GM18873 (cell line): ENCODE measurements around the gene MBLAC1.

Experiments used
- ATAC-seq: cut with Tn5 transposase; IDR thresholded peaks from one replicate; pipeline ENCODE4 v1.9.1; 2021; ENCODE audit warnings: mild to moderate bottlenecking, moderate library complexity, moderate number of reproducible peaks; ENCODE audit not compliant: unreplicated experiment, low FRiP score

MBLAC1 gene

GRCh38 chr7:100095289-100095688 lies 31.5 kb upstream of the MBLAC1 start:
- ATAC-seq: no peak

- ATAC-seq: no peak
Observed at GRCh38 chr7:100095704-100096103, 31.1 kb upstream of the MBLAC1 start.

- no peak for ATAC-seq
Observed at GRCh38 chr7:100098913-100099312, 27.9 kb upstream of the MBLAC1 start.

DNA sequence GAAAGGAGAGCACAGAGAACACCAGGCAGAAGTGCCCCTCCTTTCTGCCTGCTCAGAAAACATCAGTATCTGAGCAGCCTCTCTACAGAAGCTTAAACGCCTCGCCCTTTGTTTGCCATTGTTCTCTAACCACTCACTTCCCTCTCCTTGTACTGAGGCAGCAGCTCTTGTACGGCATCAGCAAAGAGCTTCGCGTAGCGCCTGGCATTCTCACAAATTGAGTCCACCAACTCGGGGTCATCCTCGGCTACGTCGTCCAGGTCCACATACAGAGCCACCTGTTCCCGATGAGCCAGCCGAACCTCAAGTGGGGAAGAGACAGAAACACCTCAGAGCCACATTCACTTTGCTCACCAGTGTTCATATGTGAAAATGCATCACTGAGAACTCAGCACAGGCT lies 27.3 kb upstream of the MBLAC1 start:
- ATAC-seq: no peak

DNA sequence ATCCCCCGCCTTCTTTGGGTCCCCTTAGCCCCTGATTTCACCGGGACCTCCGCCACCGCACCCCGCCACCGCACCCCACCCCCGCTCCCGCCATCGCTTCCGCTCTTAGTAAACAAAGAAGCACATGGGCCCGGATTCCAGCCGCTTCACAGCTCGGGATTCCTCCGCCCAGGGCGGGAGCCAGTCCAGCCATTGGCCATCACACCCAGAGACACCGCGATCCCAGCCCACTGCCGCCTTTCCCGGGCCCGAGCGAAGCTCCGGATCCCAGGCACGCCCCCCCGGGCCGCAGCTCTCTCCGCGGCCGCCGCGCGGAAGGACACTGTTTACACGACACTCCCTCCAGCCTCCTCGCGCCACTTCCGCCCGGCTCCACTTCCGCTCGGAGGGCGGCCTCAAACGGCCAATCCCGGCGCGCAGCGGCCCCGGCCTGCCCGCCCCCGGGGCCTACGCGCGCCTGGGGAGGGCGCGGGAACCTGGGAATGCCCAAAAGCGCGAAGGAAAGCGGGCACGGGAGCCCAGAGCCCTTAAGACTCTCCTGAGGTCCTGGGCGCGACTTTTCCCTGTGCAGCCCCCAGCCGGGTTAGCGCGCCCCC lies 26.2 kb upstream of the MBLAC1 start:
- peak; percentile 52 for ATAC-seq

GRCh38 chr7:100101016-100101862 lies 25.5 kb upstream of the MBLAC1 start, which contains the start of the genes AP4M1 and MCM7:
Gene AP4M1, plus strand, starts transcription at chr7:100101643. Its CDS starts 72 bp downstream, at chr7:100101715.
Gene MCM7, minus strand, starts transcription at chr7:100101397. Its CDS starts 103 bp downstream, at chr7:100101294.
- ATAC-seq: peak; percentile 83

GRCh38 chr7:100102950-100103840 lies 23.6 kb upstream of the MBLAC1 start:
- ATAC-seq: no peak

DNA sequence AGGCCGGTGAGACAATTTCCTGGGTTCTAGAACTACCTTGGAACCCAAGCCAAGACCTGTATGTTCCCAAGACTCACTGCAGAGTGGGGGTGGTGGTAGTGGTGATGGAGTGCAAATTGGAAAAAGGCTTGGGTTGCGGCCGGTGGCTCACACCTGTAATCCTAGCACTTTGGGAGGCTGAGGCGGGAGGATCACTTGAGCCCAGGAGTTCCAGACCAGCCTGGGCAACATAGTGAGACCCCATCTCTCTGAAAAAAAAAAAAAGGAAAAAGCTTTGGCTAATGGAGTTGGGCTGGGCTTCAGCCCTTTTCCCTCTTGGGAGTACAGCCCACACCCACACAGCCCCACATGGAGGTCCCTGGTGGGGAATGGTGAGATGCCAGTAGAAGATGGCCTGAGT lies 21.2 kb upstream of the MBLAC1 start:
- ATAC-seq: no peak

- ATAC-seq: no peak
Observed at GRCh38 chr7:100106633-100107032, 20.1 kb upstream of the MBLAC1 start.

GRCh38 chr7:100107125-100107737 lies 19.5 kb upstream of the MBLAC1 start:
- no peak for ATAC-seq

DNA sequence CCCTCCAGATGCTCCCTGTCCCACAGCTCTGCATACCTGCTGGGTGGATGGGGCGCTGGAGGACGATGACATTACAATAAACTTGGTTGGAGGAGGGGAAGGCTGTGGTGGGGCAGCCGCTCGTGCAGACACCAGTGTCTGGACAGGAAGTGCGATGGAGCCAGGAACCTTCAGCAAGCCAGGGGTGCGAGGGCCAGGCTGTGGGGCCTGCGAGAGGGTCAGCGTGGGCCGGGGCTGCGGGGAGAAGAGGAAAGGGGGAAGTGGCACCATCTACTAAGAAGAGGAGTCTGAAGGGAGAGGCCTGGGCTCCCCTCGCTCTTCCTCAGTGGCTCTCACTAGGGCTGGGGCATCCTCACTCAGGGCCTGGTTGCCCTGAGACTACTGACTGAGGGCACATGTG lies 18.9 kb upstream of the MBLAC1 start:
- no peak for ATAC-seq

DNA sequence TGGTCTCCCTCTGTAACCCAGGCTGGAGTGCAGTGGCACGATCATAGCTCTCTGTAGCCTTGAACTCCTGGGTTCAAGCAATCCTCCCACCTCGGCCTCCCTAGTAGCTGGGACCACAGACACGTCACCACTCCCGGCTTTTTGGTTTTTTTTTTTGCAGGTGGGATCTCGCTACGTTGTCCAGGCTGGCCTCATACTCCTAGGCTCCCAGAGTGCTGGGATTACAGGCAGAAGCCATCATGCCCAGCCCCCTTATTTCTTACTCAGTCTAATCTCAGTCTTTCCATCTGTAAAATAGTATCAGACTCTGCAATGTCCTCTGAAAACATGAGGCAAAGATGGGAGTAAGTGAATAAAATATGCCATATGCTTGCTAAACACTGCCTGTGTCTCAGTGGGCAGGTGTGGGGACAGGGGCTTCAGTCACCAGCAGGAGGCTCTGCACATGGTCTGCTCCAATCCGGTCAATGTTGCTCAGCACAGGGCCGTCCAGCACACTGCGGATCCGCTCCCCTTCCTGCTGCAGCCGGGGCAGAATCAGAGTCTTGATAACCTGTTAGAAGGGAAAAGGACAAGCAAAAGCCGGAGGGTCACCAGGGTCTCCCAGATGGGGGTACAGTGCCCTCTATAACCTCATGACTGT lies 17.1 kb upstream of the MBLAC1 start:
- no peak for ATAC-seq

GRCh38 chr7:100111156-100111555 lies 15.6 kb upstream of the MBLAC1 start:
- no peak for ATAC-seq

DNA sequence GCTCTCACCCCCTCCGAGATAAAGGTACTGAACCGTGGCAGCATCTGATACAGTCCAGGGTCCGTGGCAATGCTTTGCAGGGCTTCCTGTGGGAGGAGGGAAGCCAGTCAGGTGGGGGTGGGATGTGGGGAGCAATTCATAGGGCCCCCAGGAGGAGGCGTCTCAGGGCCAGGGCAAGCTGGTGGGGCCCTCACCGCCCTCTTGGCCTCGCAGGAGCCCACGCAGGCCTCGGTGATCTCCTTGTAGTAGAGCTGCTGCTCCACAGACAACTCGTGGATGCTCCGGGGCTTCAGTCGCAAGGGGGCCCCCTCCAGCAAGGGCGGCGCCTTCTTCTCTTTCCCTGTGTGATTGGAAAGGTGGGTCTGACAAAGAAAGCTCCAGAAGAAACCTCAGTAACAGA lies 14.9 kb upstream of the MBLAC1 start:
- no peak for ATAC-seq

DNA sequence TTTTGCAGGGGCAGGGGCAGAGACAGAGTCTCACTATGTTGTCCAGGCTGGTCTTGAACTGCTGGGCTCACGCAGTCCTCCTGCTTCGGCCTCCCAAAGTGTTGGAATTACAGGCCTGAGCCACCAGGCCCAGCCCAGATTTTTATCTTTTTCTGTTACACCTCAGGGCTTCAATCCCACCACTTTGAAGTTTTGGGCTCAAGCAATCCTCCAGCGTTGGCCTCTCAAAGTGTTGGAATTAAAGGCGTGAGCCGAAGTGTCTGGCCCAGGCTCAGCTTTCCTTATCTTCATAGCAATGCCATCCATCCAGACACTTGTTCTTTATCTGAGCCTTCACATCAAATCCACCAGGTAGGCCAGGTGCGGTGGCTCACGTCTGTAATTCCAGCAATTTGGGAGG lies 11.7 kb upstream of the MBLAC1 start:
- ATAC-seq: no peak

- no peak for ATAC-seq
Observed at GRCh38 chr7:100118388-100119071, 8.2 kb upstream of the MBLAC1 start.

- ATAC-seq: peak; percentile 63
Observed at GRCh38 chr7:100119072-100119969, 7.4 kb upstream of the MBLAC1 start, which contains the start of the genes CNPY4 and TAF6. Gene CNPY4, plus strand, starts transcription at chr7:100119634. Its CDS starts 111 bp downstream, at chr7:100119745. Gene TAF6, minus strand, starts transcription at chr7:100119358. Its CDS starts 5,149 bp downstream, at chr7:100114209.
